H1 (cell line): ENCODE measurements around the gene SHISA7. TPM values are rescaled to one million over a fixed set of nuclear protein-coding genes. Genes with fewer than 3 reads are reported as not detected.
A peak's percentile ranks its signal among the peaks of the same experiment; 100 is the strongest.

Experiments
- ASH2L ChIP-seq: fragments of 200-600, 300-600 bp; sonication (generic); IDR thresholded peaks from one replicate; pipeline ENCODE4 v1.7.1; 2017; ENCODE audit warnings: low read length
- ATF2 ChIP-seq: IDR thresholded peaks from 2 replicates; pipeline ENCODE4 v1.6.1; 2012; ENCODE audit warnings: low read length, inconsistent platforms
- CBX5 ChIP-seq: fragments of 300-800, 300-1000 bp; sonication (generic); IDR thresholded peaks from 2 replicates; pipeline ENCODE4 v1.7.1; 2016; ENCODE audit warnings: antibody characterized with exemption, low read length, low read depth
- EZH2 ChIP-seq: fragments of 200-600 bp; sonication (generic); IDR thresholded peaks from 2 replicates; pipeline ENCODE4 v1.7.1; 2012; ENCODE audit warnings: low read depth, mild to moderate bottlenecking, moderate library complexity, low read length, inconsistent platforms; ENCODE audit not compliant: severe bottlenecking
- GTF2F1 ChIP-seq: IDR thresholded peaks from 2 replicates; pipeline ENCODE4 v1.6.1; 2012; ENCODE audit warnings: low read depth, low read length, improper control_type of control experiment, borderline replicate concordance
- HDAC2 ChIP-seq, 2 experiments: fragments of 300-600 bp in 1 of 2; sonication (generic) in 1 of 2; IDR thresholded peaks; 2 replicates each; pipeline ENCODE4 v1.6.1; 2011 to 2012; ENCODE audit warnings: low read depth in 2 of 2, low read length in 2 of 2, mild to moderate bottlenecking in 2 of 2, moderate library complexity in 2 of 2, borderline replicate concordance in 1 of 2, inconsistent platforms in 1 of 2
- KDM1A ChIP-seq: fragments of 200-600, 300-600 bp; sonication (generic); IDR thresholded peaks from 2 replicates; pipeline ENCODE4 v1.7.1; 2016; ENCODE audit warnings: mild to moderate bottlenecking, low read length, borderline replicate concordance
- KDM5A ChIP-seq: fragments of 200-600 bp; IDR thresholded peaks from 2 replicates; pipeline ENCODE4 v1.7.1; 2012; ENCODE audit warnings: mild to moderate bottlenecking, low read length, inconsistent platforms, mixed read lengths
- POLR2A ChIP-seq, 2 experiments: IDR thresholded peaks; 1 replicate in 1 of 2; 2 replicates in 1 of 2; pipeline ENCODE4 v1.6.1; 2011; ENCODE audit warnings: low read depth in 2 of 2, low read length in 2 of 2, mild to moderate bottlenecking in 2 of 2; ENCODE audit errors: control extremely low read depth in 1 of 2
- POLR2AphosphoS5 ChIP-seq: IDR thresholded peaks from 2 replicates; pipeline ENCODE4 v1.6.1; 2011; ENCODE audit warnings: low read depth, low read length
- POU5F1 ChIP-seq: IDR thresholded peaks from 2 replicates; pipeline ENCODE4 v1.6.1; 2011; ENCODE audit warnings: low read depth, mild to moderate bottlenecking, low read length, moderate library complexity
- RAD21 ChIP-seq, 2 experiments: IDR thresholded peaks in 1 of 2; conservative IDR thresholded peaks in 1 of 2; 2 replicates each; pipeline ENCODE4 v1.6.1; 2011; ENCODE audit warnings: low read depth in 2 of 2, low read length in 2 of 2, improper control_type of control experiment in 1 of 2, inconsistent platforms in 1 of 2, mild to moderate bottlenecking in 1 of 2, moderate library complexity in 1 of 2
- RBBP5 ChIP-seq: IDR thresholded peaks from 2 replicates; pipeline ENCODE4 v1.7.1; 2012; ENCODE audit warnings: low read depth, mild to moderate bottlenecking, inconsistent platforms, low read length, moderate library complexity, borderline replicate concordance
- SIRT6 ChIP-seq: IDR thresholded peaks from one replicate; pipeline ENCODE4 v1.7.1; 2012; ENCODE audit warnings: low read length, inconsistent platforms
- SUZ12 ChIP-seq: fragments of 200-600 bp; sonication (generic); IDR thresholded peaks from 2 replicates; pipeline ENCODE4 v1.6.1; 2012; ENCODE audit warnings: mild to moderate bottlenecking, inconsistent platforms, low read length, moderate library complexity, mixed read lengths
- YY1 ChIP-seq: IDR thresholded peaks from 2 replicates; pipeline ENCODE4 v1.6.1; 2011; ENCODE audit warnings: low read depth, mild to moderate bottlenecking, low read length
- ZNF274 ChIP-seq: IDR thresholded peaks from 2 replicates; pipeline ENCODE4 v1.7.0; 2012; ENCODE audit warnings: low read length, borderline replicate concordance; ENCODE audit errors: extremely low read depth
- polyA plus RNA-seq, 7 experiments: library from polyadenylated mRNA; depleted of rRNA in 3 of 7; stranded (reverse) in 5 of 7; unstranded in 2 of 7; fragments of >200 nt in 5 of 7; fragments of 200-250 nt in 2 of 7; gene quantifications; 1 replicate in 5 of 7; 2 replicates in 1 of 7; 4 replicates in 1 of 7; pipeline versions ENCODE4 v1.2.1 to v1.2.3, GENCODE V29; 2011 to 2013; ENCODE audit warnings: missing spikeins in 2 of 7, mixed read lengths in 2 of 7
- total RNA-seq: library from RNA; stranded (reverse); fragmentation: NEBNext Ultra II Directional; extraction: Animal tissue kit (Norgen Biotek cat#: 25700); gene quantifications from 2 replicates; pipeline ENCODE4 v1.2.1, GENCODE V29; 2021
- TF ChIP-seq, protein P1 (sequence below): IDR thresholded peaks from 2 replicates; pipeline ENCODE4 v1.6.1; 2012; ENCODE audit warnings: inconsistent platforms
- TF ChIP-seq, protein P2 (sequence below): IDR thresholded peaks from 2 replicates; pipeline ENCODE4 v1.6.1; 2011; ENCODE audit warnings: low read length, improper control_type of control experiment
- TF ChIP-seq, protein P3 (sequence below): IDR thresholded peaks from 2 replicates; pipeline ENCODE4 v1.6.1; 2012; ENCODE audit warnings: inconsistent platforms

The SHISA7 gene
- total and polyA plus RNA-seq, 2 of the 8 experiments (the other 6 are each of a cell fraction or from before 2014, with no cell fraction given), result 0.76 to 1.0 TPM

GRCh38 chr19:55476100-55476775 is 33.1 kb upstream of the SHISA7 start, which contains the start of gene ZNF628 (continued):
- TF ChIP-seq ZNF274 (no peak), POU5F1 (no peak), EZH2 (no peak), KDM1A (no peak), RAD21 (IDR thresholded peaks at IDR 0.05 in 1 of 2, conservative IDR thresholded peaks at IDR 0.05 in 1 of 2; ENCODE audit: low read depth in 2 of 2, low read length in 2 of 2) (no peak), YY1 (no peak), POLR2A (IDR thresholded peaks at IDR 0.05; ENCODE audit: control extremely low read depth in 1 of 2, low read depth in 2 of 2, low read length in 2 of 2) (peak in 1 of 2 experiments; percentile 64; a peak in 1 of 3 replicates), GTF2F1 (peak; percentile 45; the same call in 1 of the 2 replicates), RBBP5 (no peak), HDAC2 (IDR thresholded peaks at IDR 0.05; ENCODE audit: borderline replicate concordance in 1 of 2, low read depth in 2 of 2, low read length in 2 of 2) (0 out of 4 replicates have a peak, but pooled peaks of 1 of the 2 experiments have one; percentile 85), ASH2L (peak; percentile 67), SIRT6 (no peak), SUZ12 (no peak), ATF2 (no peak), CBX5 (no peak), POLR2AphosphoS5 (peak; percentile 56), KDM5A (no peak)
- TF ChIP-seq, protein P1, sequence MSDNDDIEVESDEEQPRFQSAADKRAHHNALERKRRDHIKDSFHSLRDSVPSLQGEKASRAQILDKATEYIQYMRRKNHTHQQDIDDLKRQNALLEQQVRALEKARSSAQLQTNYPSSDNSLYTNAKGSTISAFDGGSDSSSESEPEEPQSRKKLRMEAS, result peak; percentile 100
- TF ChIP-seq, protein P2, sequence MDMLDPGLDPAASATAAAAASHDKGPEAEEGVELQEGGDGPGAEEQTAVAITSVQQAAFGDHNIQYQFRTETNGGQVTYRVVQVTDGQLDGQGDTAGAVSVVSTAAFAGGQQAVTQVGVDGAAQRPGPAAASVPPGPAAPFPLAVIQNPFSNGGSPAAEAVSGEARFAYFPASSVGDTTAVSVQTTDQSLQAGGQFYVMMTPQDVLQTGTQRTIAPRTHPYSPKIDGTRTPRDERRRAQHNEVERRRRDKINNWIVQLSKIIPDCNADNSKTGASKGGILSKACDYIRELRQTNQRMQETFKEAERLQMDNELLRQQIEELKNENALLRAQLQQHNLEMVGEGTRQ, result no peak; the same call in 1 of the 2 replicates
- TF ChIP-seq, protein P3, sequence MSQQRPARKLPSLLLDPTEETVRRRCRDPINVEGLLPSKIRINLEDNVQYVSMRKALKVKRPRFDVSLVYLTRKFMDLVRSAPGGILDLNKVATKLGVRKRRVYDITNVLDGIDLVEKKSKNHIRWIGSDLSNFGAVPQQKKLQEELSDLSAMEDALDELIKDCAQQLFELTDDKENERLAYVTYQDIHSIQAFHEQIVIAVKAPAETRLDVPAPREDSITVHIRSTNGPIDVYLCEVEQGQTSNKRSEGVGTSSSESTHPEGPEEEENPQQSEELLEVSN, result peak; percentile 100
